Fibroblast of lung (primary cell): ENCODE measurements around the gene ZDHHC14. TPM values are rescaled to one million over a fixed set of nuclear protein-coding genes. Genes with fewer than 3 reads are reported as not detected.

Source experiments
- DNase-seq, 2 donors: peaks; one replicate each; pipeline versions ENCODE4 v3.0.0 to v3.0.0-alpha.2; 2010; ENCODE audit warnings: low read depth in 2 of 2
- H2AFZ ChIP-seq: 2 replicates; pipeline ENCODE4 v1.5.1; 2012; ENCODE audit warnings: low read length, control low read depth, inconsistent platforms
- H3K27ac ChIP-seq: 2 replicates; pipeline ENCODE4 v1.5.1; 2011; ENCODE audit warnings: low read length, control low read depth; ENCODE audit not compliant: insufficient read depth
- H3K27me3 ChIP-seq: 2 replicates; pipeline ENCODE4 v1.5.1; 2011; ENCODE audit warnings: mild to moderate bottlenecking, low read length; ENCODE audit not compliant: control insufficient read depth, insufficient read depth
- H3K36me3 ChIP-seq: 2 replicates; pipeline ENCODE4 v1.5.1; 2011; ENCODE audit warnings: low read length; ENCODE audit not compliant: control insufficient read depth, insufficient read depth
- H3K4me1 ChIP-seq: 2 replicates; pipeline ENCODE4 v1.5.1; 2011; ENCODE audit warnings: low read length; ENCODE audit not compliant: control insufficient read depth, insufficient read depth; ENCODE audit errors: extremely low read depth
- H3K4me2 ChIP-seq: 2 replicates; pipeline ENCODE4 v1.5.1; 2011; ENCODE audit warnings: low read length, control low read depth; ENCODE audit not compliant: insufficient read depth; ENCODE audit errors: extremely low read depth
- H3K4me3 ChIP-seq, 4 experiments: fragments of 200-600 bp in 1 of 4; sonication (generic) in 1 of 4; replicated peaks in 1 of 4; 2 replicates each; pipeline ENCODE4 v1.5.1; 2011 to 2016; ENCODE audit warnings: low read length in 4 of 4, low read depth in 3 of 4, mild to moderate bottlenecking in 3 of 4, control low read depth in 2 of 4, inconsistent platforms in 1 of 4, mixed read lengths in 1 of 4; ENCODE audit not compliant: insufficient read depth in 1 of 4; ENCODE audit errors: control extremely low read depth in 1 of 4
- H3K79me2 ChIP-seq: 2 replicates; pipeline ENCODE4 v1.5.1; 2012; ENCODE audit warnings: mild to moderate bottlenecking, low read length, inconsistent platforms; ENCODE audit not compliant: control insufficient read depth, insufficient read depth
- H3K9ac ChIP-seq: 2 replicates; pipeline ENCODE4 v1.5.1; 2011; ENCODE audit warnings: mild to moderate bottlenecking, low read length, control low read depth; ENCODE audit not compliant: insufficient read depth
- H3K9me3 ChIP-seq: 2 replicates; pipeline ENCODE4 v1.5.1; 2012; ENCODE audit warnings: low read depth, low read length; ENCODE audit not compliant: control insufficient read depth, insufficient read depth
- H4K20me1 ChIP-seq: 2 replicates; pipeline ENCODE4 v1.5.1; 2011; ENCODE audit warnings: low read length; ENCODE audit not compliant: control insufficient read depth, insufficient read depth; ENCODE audit errors: extremely low read depth
- CTCF ChIP-seq, 2 donors: IDR thresholded peaks in 1 of 2; conservative IDR thresholded peaks in 1 of 2; 1 replicate in 1 of 2; 2 replicates in 1 of 2; pipeline ENCODE4 v1.5.1; 2011 to 2012; ENCODE audit warnings: low read length in 2 of 2, control low read depth in 1 of 2, inconsistent platforms in 1 of 2, low read depth in 1 of 2, mild to moderate bottlenecking in 1 of 2
- EZH2 ChIP-seq: IDR thresholded peaks from 2 replicates; pipeline ENCODE4 v1.5.1; 2012; ENCODE audit warnings: low read length, control low read depth, mild to moderate bottlenecking; ENCODE audit errors: missing control alignments
- polyA plus RNA-seq, 2 donors: library from polyadenylated mRNA; depleted of rRNA in 1 of 2; stranded (reverse) in 1 of 2; unstranded in 1 of 2; fragments of >200 nt; gene quantifications; 2 replicates each; pipeline ENCODE4 v1.2.1, GENCODE V29; 2011 to 2012; ENCODE audit warnings: missing spikeins in 1 of 2
- total RNA-seq: library from RNA; depleted of rRNA; stranded (reverse); fragments of >200 nt; gene quantifications from 2 replicates; pipeline ENCODE4 v1.2.1, GENCODE V29; 2014

Gene ZDHHC14
- total and polyA plus RNA-seq, 2 donors (not counting 1 experiment from before 2014, with no cell fraction given), result 1.7 to 3.5 TPM

DNA sequence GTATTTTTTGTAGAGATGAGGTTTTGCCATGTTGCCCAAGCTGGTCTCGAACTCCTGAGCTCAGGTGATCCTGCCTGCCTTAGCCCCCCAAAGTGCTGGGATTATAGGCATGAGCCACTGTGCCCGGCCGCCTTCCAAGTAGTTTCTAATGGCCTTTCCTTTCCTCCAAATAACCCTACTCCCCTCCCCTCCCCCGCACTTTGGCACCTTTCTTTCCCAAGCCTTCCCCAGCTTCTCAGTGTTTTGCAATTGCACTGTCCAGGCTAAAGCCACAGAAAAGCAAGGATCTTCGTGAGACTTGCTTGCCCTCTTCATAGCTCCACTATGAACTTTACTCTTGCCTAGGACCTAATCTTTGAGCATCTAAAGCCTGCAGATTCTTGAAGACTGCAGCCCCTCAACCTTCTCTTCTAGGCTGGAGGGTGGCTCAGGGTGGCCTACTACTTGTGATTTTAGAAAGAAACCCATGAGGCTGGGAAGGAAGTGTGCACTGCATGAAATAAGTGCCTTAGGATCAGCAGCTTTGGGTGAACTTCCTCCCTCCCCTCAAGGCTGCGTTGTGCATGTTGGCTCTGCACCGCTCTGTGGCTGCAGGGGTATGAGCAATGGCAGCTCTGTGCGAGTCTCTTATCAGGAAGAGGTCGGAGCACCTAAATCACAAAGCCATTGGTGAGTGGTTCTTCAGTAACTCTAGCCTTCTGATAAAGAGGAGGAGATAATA lies 289.6 kb downstream of the ZDHHC14 start:
- Histone ChIP-seq H3K27me3 (no peaks in the 10 kb centered on the region), H3K4me3 (no peak overlapping the region), H3K36me3 (no peaks in the 10 kb centered on the region), H2AFZ (no peak overlapping the region), H3K9me3 (no peaks in the 10 kb centered on the region), H4K20me1 (no peaks in the 10 kb centered on the region), H3K79me2 (no peaks in the 10 kb centered on the region), H3K4me1 (peaks cover 6% of the 10 kb centered on the region), H3K9ac (no peak overlapping the region), H3K4me2 (no peak overlapping the region), H3K27ac (no peak overlapping the region)
- peak in 1 of 2 donors; percentile 30 for DNase-seq
- no peak for TF ChIP-seq EZH2
- TF ChIP-seq CTCF (conservative IDR thresholded peaks at IDR 0.05 in 1 of 2, IDR thresholded peaks at IDR 0.05 in 1 of 2; ENCODE audit: low read depth in 1 of 2, low read length in 2 of 2), result no peak

DNA sequence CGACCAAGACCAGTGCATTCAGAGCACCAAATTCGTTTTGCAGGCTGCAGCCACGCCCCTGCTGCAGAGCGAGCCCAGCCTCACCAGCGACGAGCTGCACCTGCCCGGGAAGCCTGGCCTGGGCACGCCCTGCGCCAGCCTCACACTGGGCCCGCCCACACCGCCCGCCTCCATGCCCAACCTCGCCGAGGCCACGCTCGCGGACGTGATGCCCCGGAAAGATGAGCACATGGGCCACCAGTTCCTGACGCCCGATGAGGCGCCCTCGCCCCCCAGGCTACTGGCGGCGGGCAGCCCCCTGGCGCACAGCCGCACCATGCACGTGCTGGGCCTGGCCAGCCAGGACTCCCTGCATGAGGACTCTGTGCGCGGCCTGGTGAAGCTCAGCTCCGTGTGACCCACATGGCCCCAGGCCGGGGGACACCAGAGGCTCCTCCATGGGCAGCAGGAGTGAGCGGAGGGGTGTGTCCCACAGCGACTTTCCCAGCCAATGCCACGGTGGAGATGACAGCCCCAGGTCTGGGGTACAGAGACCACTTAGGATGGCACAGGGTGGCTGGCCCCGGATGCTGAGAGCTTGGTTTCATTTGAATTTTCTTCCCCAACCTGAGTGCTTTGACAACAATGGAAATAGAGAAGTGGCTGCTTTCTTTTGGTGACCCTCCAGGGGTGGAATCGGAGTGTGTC lies 291.9 kb downstream of the ZDHHC14 start:
- peaks cover 6% of the 10 kb centered on the region for H3K4me1 ChIP-seq
- no peaks in the 10 kb centered on the region for H3K79me2 ChIP-seq
- no peaks in the 10 kb centered on the region for H3K36me3 ChIP-seq
- H4K20me1 ChIP-seq, result no peaks in the 10 kb centered on the region
- no peak overlapping the region for H3K4me2 ChIP-seq
- no peak overlapping the region for H3K4me3 ChIP-seq
- H3K9me3 ChIP-seq, result no peaks in the 10 kb centered on the region
- no peak overlapping the region for H3K27ac ChIP-seq
- H3K9ac ChIP-seq, result no peak overlapping the region
- H3K27me3 ChIP-seq, result no peaks in the 10 kb centered on the region
- DNase-seq, result no peak
- TF ChIP-seq CTCF (conservative IDR thresholded peaks at IDR 0.05 in 1 of 2, IDR thresholded peaks at IDR 0.05 in 1 of 2; ENCODE audit: low read depth in 1 of 2, low read length in 2 of 2), result no peak
- H2AFZ ChIP-seq, result no peak overlapping the region

DNA sequence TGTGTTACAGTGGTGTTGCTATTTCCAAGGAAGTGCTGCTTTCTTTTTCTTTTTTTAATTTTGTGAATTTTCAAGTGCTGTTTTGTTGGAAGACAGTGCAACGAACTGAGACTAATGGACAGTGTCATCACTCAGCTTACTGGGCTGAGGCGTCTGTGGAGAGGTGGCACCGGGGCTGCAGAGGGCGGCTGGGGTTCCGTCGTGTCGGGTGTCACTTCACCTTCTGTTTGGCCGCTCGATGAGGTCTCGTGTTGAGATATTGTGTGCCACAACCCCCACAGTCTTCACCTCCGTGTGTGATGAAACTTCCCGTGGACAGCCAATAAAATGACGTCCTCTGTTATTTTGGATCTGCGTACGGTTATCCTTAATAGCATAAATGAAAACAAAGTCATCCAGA lies 292.6 kb downstream of the ZDHHC14 start:
- Histone ChIP-seq H3K9ac (no peak overlapping the region), H3K27ac (no peak overlapping the region), H2AFZ (no peak overlapping the region), H3K4me2 (no peak overlapping the region), H3K27me3 (peaks cover 1% of the 10 kb centered on the region), H3K9me3 (no peaks in the 10 kb centered on the region), H4K20me1 (no peaks in the 10 kb centered on the region), H3K79me2 (no peaks in the 10 kb centered on the region), H3K4me1 (peaks cover 6% of the 10 kb centered on the region), H3K36me3 (no peaks in the 10 kb centered on the region), H3K4me3 (no peak overlapping the region)
- TF ChIP-seq CTCF (conservative IDR thresholded peaks at IDR 0.05 in 1 of 2, IDR thresholded peaks at IDR 0.05 in 1 of 2; ENCODE audit: low read depth in 1 of 2, low read length in 2 of 2) (no peak), EZH2 (no peak)
- DNase-seq, result no peak
